OCI-LY3 (cell line): ENCODE measurements around the gene FZD7.

Experiments
- H2AFZ ChIP-seq: fragments of 200-600, 300-600 bp; shearing (Covaris generic); 2 replicates; pipeline ENCODE4 v1.6.0; 2014; ENCODE audit warnings: antibody characterized with exemption, low read depth, low read length
- H3K27ac ChIP-seq: fragments of 200-600, 300-600 bp; sonication (generic); 2 replicates; pipeline ENCODE4 v1.5.1; 2014; ENCODE audit warnings: mild to moderate bottlenecking, low read length, moderate library complexity, mixed read lengths
- H3K27me3 ChIP-seq: fragments of 200-600, 300-600 bp; sonication (generic); 2 replicates; pipeline ENCODE4 v1.6.1; 2014; ENCODE audit warnings: low read depth, low read length, mixed read lengths
- H3K36me3 ChIP-seq: fragments of 200-600, 300-600 bp; sonication (generic); replicated peaks from 2 replicates; pipeline ENCODE3; 2014; ENCODE audit warnings: low read depth, low read length, mixed read lengths
- H3K4me1 ChIP-seq: fragments of 300-600, 200-600 bp; sonication (generic); 2 replicates; pipeline ENCODE4 v1.6.1; 2014; ENCODE audit warnings: low read length, mixed read lengths
- H3K4me2 ChIP-seq: fragments of 200-600, 300-600 bp; sonication (generic); 2 replicates; pipeline ENCODE4 v1.6.1; 2014; ENCODE audit warnings: low read length, mixed read lengths
- H3K4me3 ChIP-seq: fragments of 300-600, 200-600 bp; sonication (generic); 2 replicates; pipeline ENCODE4 v1.5.1; 2014; ENCODE audit warnings: antibody characterized with exemption, mild to moderate bottlenecking, low read length, moderate library complexity
- H3K79me2 ChIP-seq: fragments of 300-600, 200-600 bp; shearing (Covaris generic); 2 replicates; pipeline ENCODE4 v1.6.1; 2014; ENCODE audit warnings: mild to moderate bottlenecking, low read length, mixed read lengths
- H3K9ac ChIP-seq: fragments of 300-600, 200-600 bp; shearing (Covaris generic); 2 replicates; pipeline ENCODE4 v1.6.0; 2014; ENCODE audit warnings: mild to moderate bottlenecking, low read length, moderate library complexity
- H3K9me3 ChIP-seq: fragments of 200-600, 300-600 bp; shearing (Covaris generic); 2 replicates; pipeline ENCODE4 v1.6.1; 2014; ENCODE audit warnings: low read length, mixed read lengths; ENCODE audit not compliant: insufficient read depth
- H4K20me1 ChIP-seq: fragments of 200-600, 300-600 bp; sonication (generic); 2 replicates; pipeline ENCODE4 v1.6.1; 2016; ENCODE audit warnings: low read length, mixed read lengths; ENCODE audit not compliant: insufficient read depth
- EZH2phosphoT487 ChIP-seq: fragments of 200-600 bp; shearing (Covaris generic); IDR thresholded peaks from 2 replicates; pipeline ENCODE4 v1.6.1; 2018; ENCODE audit warnings: antibody characterized with exemption, mixed run types, low read depth
- TF ChIP-seq, protein P1 (sequence below): fragments of 200-600, 300-600 bp; sonication (generic); IDR thresholded peaks from 2 replicates; pipeline ENCODE4 v1.5.1; 2014; ENCODE audit warnings: antibody characterized with exemption, low read length, low read depth

FZD7 gene

DNA sequence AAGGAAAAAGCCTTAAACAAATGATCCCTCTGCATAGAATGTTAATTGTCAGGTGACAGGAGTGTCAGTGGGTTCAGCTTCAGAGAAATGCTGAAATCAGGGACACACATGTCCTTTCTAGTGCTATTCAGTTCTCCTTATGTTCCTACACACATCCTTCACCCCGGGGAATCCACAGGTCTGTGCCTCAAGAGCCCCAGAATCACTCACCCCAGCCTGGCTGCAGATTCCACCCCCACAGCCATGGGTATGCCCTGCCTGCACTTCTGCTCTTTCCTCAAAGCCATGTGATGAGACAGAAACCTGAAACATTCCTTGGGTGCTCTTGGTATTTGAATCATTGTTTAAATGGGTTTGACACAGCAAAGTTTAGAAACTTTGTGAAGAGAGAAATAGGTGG, 27.4 kb upstream of the FZD7 start:
- no peak overlapping the region for H3K4me3 ChIP-seq
- H3K36me3 ChIP-seq: no peaks in the 10 kb centered on the region
- H3K4me2 ChIP-seq: peak overlapping the region; percentile 51; the same call in 1 of the 2 replicates
- H3K9ac ChIP-seq: no peak overlapping the region; the same call in 1 of the 2 replicates
- H2AFZ ChIP-seq: no peak overlapping the region
- no peaks in the 10 kb centered on the region for H3K27me3 ChIP-seq
- no peak for TF ChIP-seq EZH2phosphoT487
- TF ChIP-seq, protein P1, sequence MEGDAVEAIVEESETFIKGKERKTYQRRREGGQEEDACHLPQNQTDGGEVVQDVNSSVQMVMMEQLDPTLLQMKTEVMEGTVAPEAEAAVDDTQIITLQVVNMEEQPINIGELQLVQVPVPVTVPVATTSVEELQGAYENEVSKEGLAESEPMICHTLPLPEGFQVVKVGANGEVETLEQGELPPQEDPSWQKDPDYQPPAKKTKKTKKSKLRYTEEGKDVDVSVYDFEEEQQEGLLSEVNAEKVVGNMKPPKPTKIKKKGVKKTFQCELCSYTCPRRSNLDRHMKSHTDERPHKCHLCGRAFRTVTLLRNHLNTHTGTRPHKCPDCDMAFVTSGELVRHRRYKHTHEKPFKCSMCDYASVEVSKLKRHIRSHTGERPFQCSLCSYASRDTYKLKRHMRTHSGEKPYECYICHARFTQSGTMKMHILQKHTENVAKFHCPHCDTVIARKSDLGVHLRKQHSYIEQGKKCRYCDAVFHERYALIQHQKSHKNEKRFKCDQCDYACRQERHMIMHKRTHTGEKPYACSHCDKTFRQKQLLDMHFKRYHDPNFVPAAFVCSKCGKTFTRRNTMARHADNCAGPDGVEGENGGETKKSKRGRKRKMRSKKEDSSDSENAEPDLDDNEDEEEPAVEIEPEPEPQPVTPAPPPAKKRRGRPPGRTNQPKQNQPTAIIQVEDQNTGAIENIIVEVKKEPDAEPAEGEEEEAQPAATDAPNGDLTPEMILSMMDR: no peak
- no peaks in the 10 kb centered on the region for H3K9me3 ChIP-seq
- peaks cover 49% of the 10 kb centered on the region for H3K4me1 ChIP-seq
- H3K27ac ChIP-seq: no peak overlapping the region
- H4K20me1 ChIP-seq: no peaks in the 10 kb centered on the region
- no peaks in the 10 kb centered on the region for H3K79me2 ChIP-seq

DNA sequence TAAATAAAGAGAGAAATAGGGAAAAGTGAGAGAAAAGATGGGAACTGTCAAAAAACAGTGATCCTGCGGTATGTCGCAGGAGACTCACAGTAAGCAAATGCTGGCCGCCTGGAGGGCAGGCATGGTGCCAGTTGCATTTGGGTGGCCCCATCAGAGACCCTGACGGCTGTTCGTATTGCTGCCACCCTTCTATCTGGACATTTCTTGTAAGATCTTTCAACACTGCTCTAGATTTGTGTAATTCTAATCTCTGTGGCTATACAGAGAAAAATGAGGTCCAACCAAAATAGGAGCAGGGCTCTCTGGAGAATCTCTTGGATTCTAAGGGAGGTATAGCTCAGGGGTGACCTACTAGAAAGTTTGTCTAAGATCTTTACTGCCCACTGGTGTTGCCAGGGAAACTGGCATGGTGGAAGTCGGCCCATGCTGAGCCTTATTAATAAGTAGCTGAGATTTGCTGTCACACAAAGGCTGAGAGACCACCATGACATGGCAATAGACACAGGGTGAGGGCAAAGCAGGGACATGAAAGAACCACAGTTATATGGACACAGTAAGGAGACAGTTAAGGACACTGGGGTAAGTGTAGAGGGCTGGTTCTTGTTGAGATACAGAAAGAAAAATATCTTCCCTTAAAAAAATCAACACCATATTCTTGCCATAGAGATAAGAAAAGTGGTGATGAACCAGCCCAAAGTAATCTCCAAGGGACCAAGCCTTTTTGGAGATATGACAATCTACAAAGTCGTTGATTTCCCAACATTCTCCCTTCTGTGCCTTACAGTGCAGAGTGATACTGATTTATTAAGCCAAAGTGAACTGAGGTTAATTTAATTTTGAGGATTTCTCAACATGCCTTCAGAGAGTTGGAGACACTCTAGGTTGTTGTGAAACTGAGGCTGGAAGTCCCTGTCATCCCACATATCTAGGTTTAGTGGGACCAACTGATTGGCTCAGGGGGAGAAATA, 26.4 kb upstream of the FZD7 start:
- Histone ChIP-seq H3K4me2 (no peak overlapping the region), H3K27me3 (no peaks in the 10 kb centered on the region), H3K36me3 (no peaks in the 10 kb centered on the region), H2AFZ (no peak overlapping the region), H3K4me3 (no peak overlapping the region), H3K4me1 (peaks cover 41% of the 10 kb centered on the region), H3K27ac (no peak overlapping the region), H3K9me3 (no peaks in the 10 kb centered on the region), H3K79me2 (no peaks in the 10 kb centered on the region), H4K20me1 (no peaks in the 10 kb centered on the region), H3K9ac (no peak overlapping the region)
- TF ChIP-seq, protein P1: peak; percentile 31
- no peak for TF ChIP-seq EZH2phosphoT487

DNA sequence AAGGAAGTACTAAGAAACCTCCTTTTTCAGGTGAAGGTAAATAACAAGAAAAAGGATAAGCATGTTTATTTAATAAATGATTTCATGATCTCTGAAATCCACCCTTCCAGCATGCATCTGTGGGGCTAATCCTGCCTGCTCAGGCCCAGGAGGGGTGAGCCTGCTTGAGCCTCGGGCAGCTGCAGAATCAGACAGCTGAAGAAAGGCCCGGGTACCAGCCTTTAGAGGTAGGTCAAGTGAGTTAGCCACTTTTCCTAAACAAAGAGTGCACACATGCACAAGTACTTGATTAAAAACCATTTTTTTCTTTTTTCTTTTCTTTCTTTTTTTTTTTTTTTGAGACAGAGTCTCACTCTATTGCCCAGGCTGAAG, 25.7 kb upstream of the FZD7 start:
- no peak overlapping the region for H3K27ac ChIP-seq
- H4K20me1 ChIP-seq: no peaks in the 10 kb centered on the region

DNA sequence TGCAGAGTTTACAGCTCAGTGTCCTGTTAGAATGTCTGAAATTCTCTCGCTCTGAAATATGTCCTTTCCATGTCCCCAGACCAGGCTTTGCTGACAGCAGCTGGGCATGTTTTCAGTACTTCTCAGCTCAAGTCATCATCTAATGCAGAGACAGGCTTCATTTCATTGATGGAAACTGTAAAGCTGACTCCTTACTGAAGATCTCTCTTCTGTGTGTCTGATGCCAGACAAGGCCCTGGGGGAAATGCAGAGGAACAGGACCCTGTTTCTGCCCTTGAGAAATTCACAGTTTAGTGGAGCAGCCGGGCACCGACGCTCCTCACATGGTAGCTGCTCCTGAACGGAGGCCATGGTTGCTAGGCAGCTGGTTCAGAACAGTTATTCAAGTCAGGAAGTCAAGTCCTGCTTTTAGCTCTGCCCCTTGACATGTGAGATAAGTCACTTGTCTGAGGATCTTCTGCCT, 24.6 kb upstream of the FZD7 start:
- TF ChIP-seq, protein P1: no peak
- TF ChIP-seq EZH2phosphoT487: no peak
- Histone ChIP-seq H3K79me2 (no peaks in the 10 kb centered on the region), H3K4me2 (no peak overlapping the region), H3K9ac (no peak overlapping the region), H3K4me1 (peaks cover 24% of the 10 kb centered on the region), H3K36me3 (no peaks in the 10 kb centered on the region), H3K27me3 (no peaks in the 10 kb centered on the region), H3K4me3 (no peak overlapping the region), H3K9me3 (no peaks in the 10 kb centered on the region), H4K20me1 (no peaks in the 10 kb centered on the region), H2AFZ (no peak overlapping the region), H3K27ac (no peak overlapping the region)

More for the DNA sequence above, 25.7 kb upstream of the FZD7 start:
- TF ChIP-seq, protein P1: no peak
- TF ChIP-seq EZH2phosphoT487: no peak
- no peaks in the 10 kb centered on the region for H3K36me3 ChIP-seq
- H2AFZ ChIP-seq: no peak overlapping the region
- H3K4me3 ChIP-seq: no peak overlapping the region
- H3K9ac ChIP-seq: no peak overlapping the region
- no peaks in the 10 kb centered on the region for H3K9me3 ChIP-seq
- no peak overlapping the region for H3K4me2 ChIP-seq
- peaks cover 35% of the 10 kb centered on the region for H3K4me1 ChIP-seq
- H3K79me2 ChIP-seq: no peaks in the 10 kb centered on the region
- H3K27me3 ChIP-seq: no peaks in the 10 kb centered on the region
